PC-3 (cell line): ENCODE measurements around the gene RAB6B. TPM values are rescaled to one million over a fixed set of nuclear protein-coding genes. Genes with fewer than 3 reads are reported as not detected.

Experiments used
- ATAC-seq: fragments of 200-7000 bp; cut with Tn5 transposase; 2 replicates; pipeline ENCODE4 v1.9.1; 2020; ENCODE audit warnings: mild to moderate bottlenecking, moderate library complexity
- BruUV-seq: library from RNA; stranded (reverse); fragments of 400-500 nt; replicated peaks from 2 replicates; lab custom pipeline; 2021; lab: Mats Ljungman, UMichigan
- CTCF ChIA-PET: fragments of 300-600 bp; sonication (Branson Sonifier 250); formaldehyde crosslinking; loops from one replicate; lab custom pipeline; 2022; ENCODE audit warnings: antibody characterized with exemption; lab: Charles Lee
- POLR2A ChIA-PET: fragments of 300-600 bp; sonication (Branson Sonifier 250); formaldehyde crosslinking; loops from one replicate; lab custom pipeline; 2022; ENCODE audit warnings: antibody characterized with exemption; ENCODE audit not compliant: unreplicated experiment; lab: Charles Lee
- DNase-seq: peaks from one replicate; pipeline ENCODE4 v3.0.0-alpha.2; 2015
- H2AFZ ChIP-seq: fragments of 300-600 bp; sonication (generic); 2 replicates; pipeline ENCODE4 v1.6.0; 2016; ENCODE audit warnings: antibody characterized with exemption, low read length
- H3F3A ChIP-seq: fragments of 300-600 bp; sonication (generic); one replicate; pipeline ENCODE4 v1.6.0; 2017; ENCODE audit warnings: antibody characterized with exemption, low read length, control low read depth, mild to moderate bottlenecking; ENCODE audit not compliant: unreplicated experiment
- H3K27ac ChIP-seq: fragments of 300-600 bp; sonication (generic); 2 replicates; pipeline ENCODE4 v1.5.1; 2016; ENCODE audit warnings: mild to moderate bottlenecking, low read length
- H3K27me3 ChIP-seq: fragments of 300-600 bp; sonication (generic); 2 replicates; pipeline ENCODE4 v1.6.1; 2016; ENCODE audit warnings: low read length, mixed read lengths
- H3K36me3 ChIP-seq: fragments of 300-600 bp; sonication (generic); 2 replicates; pipeline ENCODE4 v1.6.1; 2016; ENCODE audit warnings: low read depth, mixed run types, low read length, mixed read lengths
- H3K4me1 ChIP-seq: fragments of 300-600 bp; sonication (generic); 2 replicates; pipeline ENCODE4 v1.5.1; 2016; ENCODE audit warnings: low read length; ENCODE audit not compliant: insufficient read depth
- H3K4me2 ChIP-seq: fragments of 300-600 bp; sonication (generic); 2 replicates; pipeline ENCODE4 v1.6.0; 2016; ENCODE audit warnings: low read length
- H3K4me3 ChIP-seq: fragments of 300-600 bp; sonication (generic); 2 replicates; pipeline ENCODE4 v1.5.1; 2016; ENCODE audit warnings: mild to moderate bottlenecking, low read length, mixed read lengths
- H3K79me2 ChIP-seq: fragments of 300-600 bp; sonication (generic); 2 replicates; pipeline ENCODE4 v1.6.1; 2017; ENCODE audit warnings: low read length, mixed read lengths
- H3K9ac ChIP-seq: fragments of 300-600 bp; sonication (generic); 2 replicates; pipeline ENCODE4 v1.6.0; 2016; ENCODE audit warnings: mild to moderate bottlenecking, low read length
- H3K9me2 ChIP-seq: fragments of 300-600 bp; sonication (generic); replicated peaks from 2 replicates; pipeline ENCODE4 v1.6.1; 2016; ENCODE audit warnings: mixed run types, low read length, mixed read lengths
- H3K9me3 ChIP-seq: fragments of 300-600 bp; sonication (generic); 2 replicates; pipeline ENCODE4 v1.6.1; 2016; ENCODE audit warnings: low read length, mixed read lengths
- H4K20me1 ChIP-seq: fragments of 300-600 bp; sonication (generic); 2 replicates; pipeline ENCODE4 v1.6.1; 2016; ENCODE audit warnings: low read length, mixed read lengths
- CTCF ChIP-seq: fragments of 300-600 bp; sonication (generic); conservative IDR thresholded peaks from 2 replicates; pipeline ENCODE4 v1.5.1; 2017; ENCODE audit warnings: antibody characterized with exemption, low read depth, mild to moderate bottlenecking, low read length
- EZH2 ChIP-seq: fragments of 300-600 bp; sonication (generic); IDR thresholded peaks from one replicate; pipeline ENCODE4 v1.6.1; 2017; ENCODE audit warnings: antibody characterized with exemption, mild to moderate bottlenecking, low read length; ENCODE audit not compliant: unreplicated experiment
- EZH2phosphoT487 ChIP-seq: fragments of 300-600 bp; sonication (generic); IDR thresholded peaks from 2 replicates; pipeline ENCODE4 v1.6.1; 2018; ENCODE audit warnings: mild to moderate bottlenecking, antibody characterized with exemption, low read length, borderline replicate concordance
- intact Hi-C: fragments of 100-400 bp; cut with micrococcal nuclease; formaldehyde crosslinking; loops from 2 replicates; pipeline ENCODE4 v1.9.0; 2023
- total RNA-seq: library from RNA; depleted of rRNA; stranded (reverse); fragments of >200 nt; gene quantifications from 2 replicates; pipeline ENCODE4 v1.2.3, GENCODE V29; 2014

The RAB6B gene
- total RNA-seq, 1 experiment from 2014 or later: 0.22 TPM

- Histone ChIP-seq H3K9me3 (no peaks in the 10 kb centered on the region), H3K9me2 (no peaks in the 10 kb centered on the region), H3K79me2 (no peaks in the 10 kb centered on the region), H3F3A (no peaks in the 10 kb centered on the region), H3K9ac (no peak overlapping the region), H3K4me1 (no peaks in the 10 kb centered on the region), H3K4me3 (no peak overlapping the region), H3K36me3 (no peaks in the 10 kb centered on the region), H3K27me3 (no peaks in the 10 kb centered on the region), H2AFZ (no peak overlapping the region), H3K4me2 (no peak overlapping the region), H4K20me1 (no peaks in the 10 kb centered on the region), H3K27ac (no peak overlapping the region)
- no peak for ATAC-seq
- ChIA-PET CTCF (no interaction called here), POLR2A (no interaction called here)
- no TSS peak for BruUV-seq
- intact Hi-C loops: no loop called here
- TF ChIP-seq CTCF (no peak), EZH2 (no peak), EZH2phosphoT487 (no peak)
- DNase-seq: no peak
Observed at GRCh38 chr3:133850034-133850433, 45.6 kb downstream of the RAB6B start.

DNA sequence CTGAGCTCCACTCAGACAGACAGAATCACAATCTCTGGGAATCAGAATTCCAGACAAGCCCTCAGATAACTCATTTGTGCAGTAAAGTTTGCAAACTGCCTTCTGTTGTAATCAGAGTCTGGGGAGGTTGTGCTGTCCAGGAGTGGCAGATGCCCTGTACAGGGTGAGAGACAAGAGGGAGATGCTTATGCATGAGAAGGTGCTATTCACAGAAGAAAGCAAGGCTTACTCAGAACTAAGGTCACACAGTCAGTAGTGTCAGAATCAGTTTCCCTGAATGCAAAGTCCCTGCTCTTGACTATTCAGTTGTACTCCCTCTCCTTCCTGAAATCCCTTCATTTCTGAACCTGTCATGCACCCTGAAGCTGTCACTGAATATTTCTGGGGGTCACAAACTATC is 46.3 kb downstream of the RAB6B start:
- no peaks in the 10 kb centered on the region for H3K27me3 ChIP-seq
- H3K4me1 ChIP-seq: no peaks in the 10 kb centered on the region
- H3K36me3 ChIP-seq: no peaks in the 10 kb centered on the region
- H3K9ac ChIP-seq: no peak overlapping the region
- no peaks in the 10 kb centered on the region for H3K9me2 ChIP-seq
- intact Hi-C loops: no loop called here
- H2AFZ ChIP-seq: no peak overlapping the region
- H3F3A ChIP-seq: no peaks in the 10 kb centered on the region
- H4K20me1 ChIP-seq: no peaks in the 10 kb centered on the region
- BruUV-seq: no TSS peak
- ChIA-PET CTCF (no interaction called here), POLR2A (no interaction called here)
- DNase-seq (no peak), ATAC-seq (no peak)
- H3K4me2 ChIP-seq: no peak overlapping the region
- H3K27ac ChIP-seq: no peak overlapping the region
- H3K79me2 ChIP-seq: no peaks in the 10 kb centered on the region
- H3K9me3 ChIP-seq: no peaks in the 10 kb centered on the region
- no peak overlapping the region for H3K4me3 ChIP-seq
- TF ChIP-seq CTCF (no peak), EZH2phosphoT487 (no peak), EZH2 (no peak)

GRCh38 chr3:133845127-133845526 is 50.6 kb downstream of the RAB6B start:
- H2AFZ ChIP-seq: no peak overlapping the region
- no peaks in the 10 kb centered on the region for H3K36me3 ChIP-seq
- no peak overlapping the region for H3K27ac ChIP-seq
- DNase-seq (no peak), ATAC-seq (no peak)
- H3K79me2 ChIP-seq: no peaks in the 10 kb centered on the region
- no peaks in the 10 kb centered on the region for H3K4me1 ChIP-seq
- H3K9me3 ChIP-seq: no peaks in the 10 kb centered on the region
- no peaks in the 10 kb centered on the region for H3K9me2 ChIP-seq
- H3K9ac ChIP-seq: no peak overlapping the region
- no TSS peak for BruUV-seq
- no peaks in the 10 kb centered on the region for H3F3A ChIP-seq
- no peak overlapping the region for H3K4me2 ChIP-seq
- intact Hi-C loops: no loop called here
- H3K27me3 ChIP-seq: no peaks in the 10 kb centered on the region
- ChIA-PET POLR2A (no interaction called here), CTCF (no interaction called here)
- H4K20me1 ChIP-seq: no peaks in the 10 kb centered on the region
- H3K4me3 ChIP-seq: no peak overlapping the region
- TF ChIP-seq EZH2 (no peak), CTCF (no peak), EZH2phosphoT487 (no peak)
